ENCODE results near the gene HRCT1.
A peak's percentile ranks its signal among the peaks of the same experiment; 100 is the strongest.
"Not testable (repeated sequence)": the region's sequence is repeated elsewhere in the genome, so short reads cannot be mapped to it uniquely, and the experiment has no call there.

HRCT1 gene

GRCh38 chr9:35897376-35898099 is 8.5 kb upstream of the HRCT1 start:
- not testable (repeated sequence) for H3K27ac ChIP-seq (ENCODE audit: low read length); H3K9ac ChIP-seq (ENCODE audit: low read depth, low read length); H3K27me3 ChIP-seq (ENCODE audit: insufficient read depth, low read length); H3K9me3 ChIP-seq (ENCODE audit: insufficient read depth, low read depth, low read length); H3K4me3 ChIP-seq (ENCODE audit: low read length); H3K36me3 ChIP-seq (ENCODE audit: insufficient read depth, low read depth, low read length); H3K4me1 ChIP-seq (ENCODE audit: insufficient read depth, low read length)

- Histone ChIP-seq H3K27me3 (ENCODE audit: insufficient read depth, low read length) (no peaks in the 10 kb centered on the region), H3K36me3 (ENCODE audit: insufficient read depth, low read depth, low read length) (no peaks in the 10 kb centered on the region), H3K4me3 (ENCODE audit: low read length) (no peak overlapping the region), H3K9me3 (ENCODE audit: insufficient read depth, low read depth, low read length) (no peaks in the 10 kb centered on the region), H3K4me1 (ENCODE audit: insufficient read depth, low read length) (no peaks in the 10 kb centered on the region), H3K9ac (ENCODE audit: low read depth, low read length) (no peak overlapping the region), H3K27ac (ENCODE audit: low read length) (no peak overlapping the region)
Observed at GRCh38 chr9:35898337-35898736, 7.7 kb upstream of the HRCT1 start.

- no peak overlapping the region for H3K4me3 ChIP-seq (ENCODE audit: low read length)
- H3K27me3 ChIP-seq (ENCODE audit: insufficient read depth, low read length) = no peaks in the 10 kb centered on the region
- no peaks in the 10 kb centered on the region for H3K9me3 ChIP-seq (ENCODE audit: insufficient read depth, low read depth, low read length)
- no peak overlapping the region for H3K9ac ChIP-seq (ENCODE audit: low read depth, low read length)
- H3K4me1 ChIP-seq (ENCODE audit: insufficient read depth, low read length) = no peaks in the 10 kb centered on the region
- no peaks in the 10 kb centered on the region for H3K36me3 ChIP-seq (ENCODE audit: insufficient read depth, low read depth, low read length)
- no peak overlapping the region for H3K27ac ChIP-seq (ENCODE audit: low read length)
Observed at GRCh38 chr9:35899021-35899420, 7.0 kb upstream of the HRCT1 start.

- peaks cover 13% of the 10 kb centered on the region for H3K4me1 ChIP-seq (ENCODE audit: insufficient read depth, low read length)
- H3K9ac ChIP-seq (ENCODE audit: low read depth, low read length) = no peak overlapping the region
- H3K27ac ChIP-seq (ENCODE audit: low read length) = no peak overlapping the region
- H3K4me3 ChIP-seq (ENCODE audit: low read length) = no peak overlapping the region
- no peaks in the 10 kb centered on the region for H3K9me3 ChIP-seq (ENCODE audit: insufficient read depth, low read depth, low read length)
- no peaks in the 10 kb centered on the region for H3K36me3 ChIP-seq (ENCODE audit: insufficient read depth, low read depth, low read length)
- H3K27me3 ChIP-seq (ENCODE audit: insufficient read depth, low read length) = no peaks in the 10 kb centered on the region
Observed at GRCh38 chr9:35903049-35903448, 3.0 kb upstream of the HRCT1 start.

GRCh38 chr9:35904338-35904737 is 1.7 kb upstream of the HRCT1 start:
- H3K36me3 ChIP-seq (ENCODE audit: insufficient read depth, low read depth, low read length) = no peaks in the 10 kb centered on the region
- no peak overlapping the region for H3K27ac ChIP-seq (ENCODE audit: low read length)
- H3K27me3 ChIP-seq (ENCODE audit: insufficient read depth, low read length) = no peaks in the 10 kb centered on the region
- H3K4me3 ChIP-seq (ENCODE audit: low read length) = no peak overlapping the region
- H3K9me3 ChIP-seq (ENCODE audit: insufficient read depth, low read depth, low read length) = no peaks in the 10 kb centered on the region
- peaks cover 24% of the 10 kb centered on the region for H3K4me1 ChIP-seq (ENCODE audit: insufficient read depth, low read length)
- H3K9ac ChIP-seq (ENCODE audit: low read depth, low read length) = no peak overlapping the region

GRCh38 chr9:35905051-35905781 is 786 bp upstream of the HRCT1 start:
- Histone ChIP-seq H3K9me3 (ENCODE audit: insufficient read depth, low read depth, low read length) (no peaks in the 10 kb centered on the region), H3K9ac (ENCODE audit: low read depth, low read length) (no peak overlapping the region), H3K36me3 (ENCODE audit: insufficient read depth, low read depth, low read length) (no peaks in the 10 kb centered on the region), H3K27me3 (ENCODE audit: insufficient read depth, low read length) (no peaks in the 10 kb centered on the region), H3K4me3 (ENCODE audit: low read length) (no peak overlapping the region), H3K27ac (ENCODE audit: low read length) (no peak overlapping the region), H3K4me1 (ENCODE audit: insufficient read depth, low read length) (peaks cover 24% of the 10 kb centered on the region)

GRCh38 chr9:35906923-35907699 is 1.1 kb downstream of the HRCT1 start:
- Histone ChIP-seq H3K27ac (ENCODE audit: low read length) (no peak overlapping the region), H3K9me3 (ENCODE audit: insufficient read depth, low read depth, low read length) (no peaks in the 10 kb centered on the region), H3K9ac (ENCODE audit: low read depth, low read length) (peak overlapping the region; percentile 42; the same call in 1 of the 2 replicates), H3K4me3 (ENCODE audit: low read length) (no peak overlapping the region), H3K27me3 (ENCODE audit: insufficient read depth, low read length) (no peaks in the 10 kb centered on the region), H3K4me1 (ENCODE audit: insufficient read depth, low read length) (peaks cover 24% of the 10 kb centered on the region), H3K36me3 (ENCODE audit: insufficient read depth, low read depth, low read length) (no peaks in the 10 kb centered on the region)

GRCh38 chr9:35907711-35908503 is 1.9 kb downstream of the HRCT1 start:
- Histone ChIP-seq H3K9ac (ENCODE audit: low read depth, low read length) (peak overlapping the region; percentile 42; the same call in 1 of the 2 replicates), H3K4me1 (ENCODE audit: insufficient read depth, low read length) (peaks cover 24% of the 10 kb centered on the region), H3K27ac (ENCODE audit: low read length) (no peak overlapping the region), H3K36me3 (ENCODE audit: insufficient read depth, low read depth, low read length) (no peaks in the 10 kb centered on the region), H3K9me3 (ENCODE audit: insufficient read depth, low read depth, low read length) (no peaks in the 10 kb centered on the region), H3K4me3 (ENCODE audit: low read length) (no peak overlapping the region), H3K27me3 (ENCODE audit: insufficient read depth, low read length) (no peaks in the 10 kb centered on the region)

GRCh38 chr9:35908504-35909125 is 2.6 kb downstream of the HRCT1 start:
- peaks cover 24% of the 10 kb centered on the region for H3K4me1 ChIP-seq (ENCODE audit: insufficient read depth, low read length)
- H3K9ac ChIP-seq (ENCODE audit: low read depth, low read length) = no peak overlapping the region; the same call in 1 of the 2 replicates
- H3K36me3 ChIP-seq (ENCODE audit: insufficient read depth, low read depth, low read length) = no peaks in the 10 kb centered on the region
- H3K27me3 ChIP-seq (ENCODE audit: insufficient read depth, low read length) = no peaks in the 10 kb centered on the region
- no peak overlapping the region for H3K27ac ChIP-seq (ENCODE audit: low read length)
- H3K4me3 ChIP-seq (ENCODE audit: low read length) = no peak overlapping the region
- H3K9me3 ChIP-seq (ENCODE audit: insufficient read depth, low read depth, low read length) = no peaks in the 10 kb centered on the region

GRCh38 chr9:35909274-35909673 is 3.3 kb downstream of the HRCT1 start, which contains the start of gene SPAAR:
Gene SPAAR (plus strand): TSS chr9:35909490. CDS start chr9:35910464, 974 bp downstream.
- no peak within 1 kb of the TSS for H3K27ac ChIP-seq (ENCODE audit: low read length)
- H3K27me3 ChIP-seq (ENCODE audit: insufficient read depth, low read length) = no peaks in the 10 kb centered on the region
- H3K9ac ChIP-seq (ENCODE audit: low read depth, low read length) = no peak within 1 kb of the TSS; the same call in 1 of the 2 replicates
- H3K9me3 ChIP-seq (ENCODE audit: insufficient read depth, low read depth, low read length) = no peaks in the 10 kb centered on the region
- no peaks in the 10 kb centered on the region for H3K36me3 ChIP-seq (ENCODE audit: insufficient read depth, low read depth, low read length)
- H3K4me1 ChIP-seq (ENCODE audit: insufficient read depth, low read length) = peaks cover 24% of the 10 kb centered on the region
- H3K4me3 ChIP-seq (ENCODE audit: low read length) = no peak within 1 kb of the TSS

Measured in iPS-20b (cell line).